PFSK-1 (cell line): ENCODE results near the gene HLX.

Experiments used
- SIN3A ChIP-seq: IDR thresholded peaks from 2 replicates; pipeline ENCODE4 v1.6.1; 2012; ENCODE audit warnings: mild to moderate bottlenecking, low read length, moderate library complexity, borderline replicate concordance; ENCODE audit not compliant: insufficient read depth
- TF ChIP-seq, protein P1 (sequence below), 2 experiments: IDR thresholded peaks; 2 replicates each; pipeline versions ENCODE4 v1.6.1 to v1.8.0; 2011 to 2012; ENCODE audit warnings: low read depth in 2 of 2, low read length in 2 of 2, control low read depth in 1 of 2, inconsistent platforms in 1 of 2, mild to moderate bottlenecking in 1 of 2, moderate library complexity in 1 of 2; ENCODE audit not compliant: insufficient read depth in 1 of 2

DNA sequence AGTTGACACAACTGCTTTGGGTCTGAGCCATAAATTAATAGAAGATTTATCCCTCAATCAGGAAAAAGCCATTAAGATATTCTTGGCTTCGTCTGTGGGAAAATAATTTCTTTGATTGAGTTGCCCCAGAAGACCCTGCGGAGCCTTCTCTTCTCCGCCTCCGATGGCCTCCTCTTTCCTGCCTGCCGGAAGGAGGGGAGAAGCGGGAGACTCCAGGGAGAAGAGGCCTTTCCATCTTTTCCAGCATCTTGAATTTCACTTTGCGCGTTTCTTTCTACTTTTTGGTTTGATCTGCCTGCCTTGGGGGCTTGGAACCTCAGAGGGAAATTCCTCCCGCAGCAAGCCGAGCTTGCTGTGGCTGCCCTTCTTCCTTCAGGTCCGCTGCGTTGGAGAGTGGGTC lies 16.8 kb downstream of the HLX start:
- TF ChIP-seq, protein P1, sequence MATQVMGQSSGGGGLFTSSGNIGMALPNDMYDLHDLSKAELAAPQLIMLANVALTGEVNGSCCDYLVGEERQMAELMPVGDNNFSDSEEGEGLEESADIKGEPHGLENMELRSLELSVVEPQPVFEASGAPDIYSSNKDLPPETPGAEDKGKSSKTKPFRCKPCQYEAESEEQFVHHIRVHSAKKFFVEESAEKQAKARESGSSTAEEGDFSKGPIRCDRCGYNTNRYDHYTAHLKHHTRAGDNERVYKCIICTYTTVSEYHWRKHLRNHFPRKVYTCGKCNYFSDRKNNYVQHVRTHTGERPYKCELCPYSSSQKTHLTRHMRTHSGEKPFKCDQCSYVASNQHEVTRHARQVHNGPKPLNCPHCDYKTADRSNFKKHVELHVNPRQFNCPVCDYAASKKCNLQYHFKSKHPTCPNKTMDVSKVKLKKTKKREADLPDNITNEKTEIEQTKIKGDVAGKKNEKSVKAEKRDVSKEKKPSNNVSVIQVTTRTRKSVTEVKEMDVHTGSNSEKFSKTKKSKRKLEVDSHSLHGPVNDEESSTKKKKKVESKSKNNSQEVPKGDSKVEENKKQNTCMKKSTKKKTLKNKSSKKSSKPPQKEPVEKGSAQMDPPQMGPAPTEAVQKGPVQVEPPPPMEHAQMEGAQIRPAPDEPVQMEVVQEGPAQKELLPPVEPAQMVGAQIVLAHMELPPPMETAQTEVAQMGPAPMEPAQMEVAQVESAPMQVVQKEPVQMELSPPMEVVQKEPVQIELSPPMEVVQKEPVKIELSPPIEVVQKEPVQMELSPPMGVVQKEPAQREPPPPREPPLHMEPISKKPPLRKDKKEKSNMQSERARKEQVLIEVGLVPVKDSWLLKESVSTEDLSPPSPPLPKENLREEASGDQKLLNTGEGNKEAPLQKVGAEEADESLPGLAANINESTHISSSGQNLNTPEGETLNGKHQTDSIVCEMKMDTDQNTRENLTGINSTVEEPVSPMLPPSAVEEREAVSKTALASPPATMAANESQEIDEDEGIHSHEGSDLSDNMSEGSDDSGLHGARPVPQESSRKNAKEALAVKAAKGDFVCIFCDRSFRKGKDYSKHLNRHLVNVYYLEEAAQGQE (IDR thresholded peaks at IDR 0.05; ENCODE audit: insufficient read depth in 1 of 2, low read depth in 2 of 2, low read length in 2 of 2) = no peak
- TF ChIP-seq SIN3A = no peak
